Measurements from ENCODE around the gene ADAMTS2. TPM values are rescaled to one million over a fixed set of nuclear protein-coding genes. Genes with fewer than 3 reads are reported as not detected.

Gene ADAMTS2
- total and polyA plus RNA-seq, 2 of the 4 experiments (the other 2 are of a cell fraction): 19.0 to 58.8 TPM

DNA sequence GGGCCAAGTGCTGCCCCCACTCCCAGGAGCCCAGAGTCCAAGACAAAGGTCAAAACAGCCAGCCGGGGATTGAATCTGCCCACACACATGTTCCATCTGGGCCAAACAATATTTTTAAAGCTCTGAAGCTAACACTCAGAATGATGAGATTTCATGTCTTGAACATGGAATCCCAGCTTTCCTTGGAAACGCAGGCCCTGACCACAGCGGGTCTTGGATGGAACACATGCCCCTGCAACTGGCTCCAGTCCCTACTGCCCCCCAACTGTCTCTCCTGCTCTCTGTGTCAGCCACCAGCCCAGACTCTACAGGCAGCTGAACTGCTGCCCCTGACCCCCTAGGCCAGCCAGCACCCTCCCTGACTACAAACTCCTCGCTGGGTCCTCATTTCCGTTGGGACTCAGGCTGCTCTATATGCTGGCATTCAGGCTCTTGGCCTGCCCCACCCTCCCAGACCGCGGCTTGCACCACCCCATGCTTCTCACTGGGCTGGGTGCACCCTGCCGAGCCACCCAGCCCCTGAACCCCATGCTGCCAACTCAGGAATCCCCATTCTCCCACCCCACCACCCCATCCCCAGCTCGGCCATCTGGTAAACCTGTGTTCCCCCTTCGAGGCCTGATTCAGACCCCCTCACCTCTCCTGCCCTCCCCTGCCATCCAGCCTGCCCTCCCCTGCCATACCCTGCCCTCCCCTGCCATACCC is 71.7 kb downstream of the ADAMTS2 start:
- no peak for TF ChIP-seq CTCF (conservative IDR thresholded peaks at IDR 0.05; ENCODE audit: low read depth, low read length)
- ChIA-PET CTCF (no interaction called here), POLR2A (ENCODE audit: unreplicated experiment) (interaction anchor here (0.6 kb wide), 1 partner anchor 62 kb away, joined by 8 read pairs; no protein-coding TSS in a partner anchor)
- H4K20me1 ChIP-seq (ENCODE audit: insufficient read depth, low read length): no peaks in the 10 kb centered on the region
- peaks cover 6% of the 10 kb centered on the region; the same call in 1 of the 2 replicates for H3K36me3 ChIP-seq (ENCODE audit: control insufficient read depth, insufficient read depth, low read length)
- peak overlapping the region; percentile 95 for H2BK5ac ChIP-seq (ENCODE audit: low read depth, low read length, poor library complexity, severe bottlenecking)
- peak overlapping the region; percentile 46 to 83 for H4K8ac ChIP-seq (ENCODE audit: low read depth in 2 of 2, low read length in 2 of 2)
- peak overlapping the region; percentile 6 for H2AK9ac ChIP-seq (replicated peaks; ENCODE audit: low read depth, low read length, poor library complexity)
- H2BK20ac ChIP-seq (ENCODE audit: low read depth, low read length): peak overlapping the region; percentile 84
- peak overlapping the region; percentile 92 for H2AK5ac ChIP-seq (ENCODE audit: low read depth, low read length)
- H4K91ac ChIP-seq (ENCODE audit: insufficient read depth, low read depth, low read length): peak overlapping the region; percentile 93
- H3K4ac ChIP-seq (ENCODE audit: low read depth, low read length): peak overlapping the region; percentile 98
- H3K27me3 ChIP-seq (ENCODE audit: control insufficient read depth, insufficient read depth, low read length): no peaks in the 10 kb centered on the region
- dilution Hi-C loops (cut with HindIII; ENCODE audit: low sequenced_read_pairs, unreplicated experiment): no loop called here
- no peak overlapping the region; the same call in 1 of the 2 replicates for H3K9ac ChIP-seq (ENCODE audit: low read depth, low read length)
- peaks cover 65% of the 10 kb centered on the region for H3K4me1 ChIP-seq (ENCODE audit: control insufficient read depth, insufficient read depth, low read length)
- no peaks in the 10 kb centered on the region for H3K9me3 ChIP-seq (ENCODE audit: control insufficient read depth, insufficient read depth, low read length)
- H3K79me1 ChIP-seq (ENCODE audit: low read depth in 1 of 2, low read length in 2 of 2): peaks cover 35 to 84% of the 10 kb centered on the region in 2 experiments
- in situ Hi-C loops (cut with MboI; ENCODE audit: low sequenced_read_pairs): no loop called here
- 85% methylated on average over 7 of the region's 10 CpGs; no CpG with 5 or more reads in 1 of the 2 experiments for WGBS, 2 experiments (ENCODE audit: extremely low coverage in 2 of 2, insufficient read length in 1 of 2)
- peak overlapping the region; percentile 74 for H3K18ac ChIP-seq (ENCODE audit: low read depth, low read length)
- H3K23ac ChIP-seq (ENCODE audit: low read depth, low read length): peak overlapping the region; percentile 75; the same call in 1 of the 2 replicates
- H4K5ac ChIP-seq (ENCODE audit: low read depth, low read length): peak overlapping the region; percentile 84
- BruUV-seq (replicated peaks): no TSS peak
- no peak overlapping the region for H3K4me2 ChIP-seq (ENCODE audit: low read depth, low read length)
- intact Hi-C loops (cut with micrococcal nuclease): no loop called here
- peaks cover 57% of the 10 kb centered on the region for H3K9me1 ChIP-seq (ENCODE audit: insufficient read depth, low read length)
- no peak overlapping the region for H2AFZ ChIP-seq (replicated peaks; ENCODE audit: low read length, poor library complexity)
- DNase-seq (no peak), ATAC-seq (ENCODE audit: low read depth) (no peak)
- H3K14ac ChIP-seq (replicated peaks; ENCODE audit: low read depth, low read length): peak overlapping the region; percentile 81; the same call in 1 of the 2 replicates
- no peak overlapping the region for H3K56ac ChIP-seq (ENCODE audit: extremely low read depth, insufficient read depth, low read length)
- H2BK15ac ChIP-seq (ENCODE audit: low read depth, low read length): peak overlapping the region; percentile 97; the same call in 2 of the 3 replicates
- no peak overlapping the region for H3K4me3 ChIP-seq (ENCODE audit: insufficient read depth, low read depth, low read length)
- H2BK120ac ChIP-seq (ENCODE audit: low read depth, low read length): peak overlapping the region; percentile 97
- H3K27ac ChIP-seq (ENCODE audit: insufficient read depth, low read length): peak overlapping the region; percentile 93
